GM18517 (cell line): ENCODE measurements around the gene HES3.

Experiments used
- ATAC-seq: cut with Tn5 transposase; IDR thresholded peaks from one replicate; pipeline ENCODE4 v1.9.1; 2021; ENCODE audit warnings: mild to moderate bottlenecking, moderate library complexity; ENCODE audit not compliant: unreplicated experiment

Gene HES3

GRCh38 chr1:6260961-6261614, 17.1 kb downstream of the HES3 start, which contains the start of gene GPR153:
GPR153 (minus strand) TSS chr1:6261098; CDS start chr1:6254905, 6,193 bp downstream.
- no peak for ATAC-seq

GRCh38 chr1:6261615-6261995, 17.6 kb downstream of the HES3 start:
- ATAC-seq = no peak

GRCh38 chr1:6262555-6263420, 18.8 kb downstream of the HES3 start:
- ATAC-seq = no peak

GRCh38 chr1:6263716-6264115, 19.7 kb downstream of the HES3 start:
- no peak for ATAC-seq

- ATAC-seq = no peak
Observed at GRCh38 chr1:6265151-6265550, 21.2 kb downstream of the HES3 start.

- ATAC-seq = no peak
Observed at GRCh38 chr1:6266641-6267040, 22.7 kb downstream of the HES3 start.

- no peak for ATAC-seq
Observed at GRCh38 chr1:6267686-6268322, 23.8 kb downstream of the HES3 start.

- no peak for ATAC-seq
Observed at GRCh38 chr1:6268415-6268814, 24.4 kb downstream of the HES3 start.

GRCh38 chr1:6269296-6269695, 25.3 kb downstream of the HES3 start:
- no peak for ATAC-seq

- no peak for ATAC-seq
Observed at GRCh38 chr1:6269720-6270400, 25.9 kb downstream of the HES3 start.

GRCh38 chr1:6270401-6270800, 26.4 kb downstream of the HES3 start:
- no peak for ATAC-seq

- no peak for ATAC-seq
Observed at GRCh38 chr1:6271006-6271405, 27.0 kb downstream of the HES3 start.

GRCh38 chr1:6271554-6271953, 27.6 kb downstream of the HES3 start:
- no peak for ATAC-seq

GRCh38 chr1:6272452-6272851, 28.5 kb downstream of the HES3 start:
- no peak for ATAC-seq

GRCh38 chr1:6272868-6273267, 28.9 kb downstream of the HES3 start:
- ATAC-seq = no peak

GRCh38 chr1:6273380-6273891, 29.5 kb downstream of the HES3 start:
- ATAC-seq = no peak

GRCh38 chr1:6274102-6274501, 30.1 kb downstream of the HES3 start:
- no peak for ATAC-seq

GRCh38 chr1:6274622-6275139, 30.7 kb downstream of the HES3 start:
- ATAC-seq = no peak

- no peak for ATAC-seq
Observed at GRCh38 chr1:6275826-6276782, 32.1 kb downstream of the HES3 start.
